Stimulated activated CD8-positive, alpha-beta memory T cell treated with anti-CD3 and anti-CD28 coated beads, Interleukin-4, amount 100 ng/mL, for 4 hours (primary cell): ENCODE data around the gene SLC6A9.

Source experiments
- DNase-seq, 2 donors: peaks; one replicate each; pipeline ENCODE4 v3.0.0-alpha.2; 2020; ENCODE audit warnings: low read depth in 2 of 2, low spot score in 1 of 2

SLC6A9 gene

GRCh38 chr1:44008259-44008658 is 23.0 kb downstream of the SLC6A9 start:
- no peak for DNase-seq

- DNase-seq: no peak
These were observed 28.6 kb downstream of the SLC6A9 start for GRCh38 chr1:44002606-44003157.

- DNase-seq: no peak
These were observed 29.1 kb downstream of the SLC6A9 start for GRCh38 chr1:44002165-44002564.

- no peak for DNase-seq
These were observed 31.1 kb downstream of the SLC6A9 start for GRCh38 chr1:44000122-44000665.

- DNase-seq: no peak
These were observed 31.8 kb downstream of the SLC6A9 start for GRCh38 chr1:43999455-43999854.

- DNase-seq: no peak
These were observed 33.3 kb downstream of the SLC6A9 start for GRCh38 chr1:43998000-43998378.

- no peak for DNase-seq
These were observed 33.8 kb downstream of the SLC6A9 start for GRCh38 chr1:43997295-43997999.

GRCh38 chr1:43996733-43997115 is 34.5 kb downstream of the SLC6A9 start:
- DNase-seq: no peak

- no peak for DNase-seq
These were observed 35.1 kb downstream of the SLC6A9 start for GRCh38 chr1:43995984-43996732.

- DNase-seq: no peak
These were observed 36.2 kb downstream of the SLC6A9 start for GRCh38 chr1:43994794-43995790.

GRCh38 chr1:43994071-43994470 is 37.2 kb downstream of the SLC6A9 start:
- DNase-seq: no peak

- no peak for DNase-seq
These were observed 37.9 kb downstream of the SLC6A9 start for GRCh38 chr1:43993206-43993914.

GRCh38 chr1:43992232-43992995 is 38.8 kb downstream of the SLC6A9 start:
- DNase-seq: no peak

GRCh38 chr1:43991476-43992231 is 39.6 kb downstream of the SLC6A9 start, which contains the start of gene CCDC24:
Gene CCDC24 (plus strand): TSS chr1:43991599. CDS start chr1:43991879, 280 bp downstream.
- peak; percentile 40 to 60 for DNase-seq

GRCh38 chr1:43991200-43991475 is 40.1 kb downstream of the SLC6A9 start:
- DNase-seq: no peak

GRCh38 chr1:43990271-43991199 is 40.7 kb downstream of the SLC6A9 start:
- DNase-seq: no peak

GRCh38 chr1:43987159-43987902 is 43.9 kb downstream of the SLC6A9 start:
- no peak for DNase-seq
